Left renal cortex interstitium (tissue), 4 donors: ENCODE results near the gene EFHC2. TPM values are rescaled to one million over a fixed set of nuclear protein-coding genes. Genes with fewer than 3 reads are reported as not detected.

Experiments used
- DNase-seq, 4 donors: peaks; one replicate each; pipeline ENCODE4 v3.0.0-alpha.2; 2013; ENCODE audit warnings: low read depth in 4 of 4, low spot score in 2 of 4, missing footprints in 1 of 4
- polyA plus RNA-seq, 4 donors: library from polyadenylated mRNA; unstranded; fragments of 120-200 nt; gene quantifications; one replicate each; pipeline ENCODE4 v1.2.1, GENCODE V29; 2013; ENCODE audit not compliant: insufficient read length in 4 of 4

Gene EFHC2
- 10 to 100 TPM in 2 of 4 donors, 1 to 10 TPM in 2; 7.8 to 10.8 (median 9.1) TPM for polyA plus RNA-seq

GRCh38 chrX:44343412-44344141 is at the start of gene EFHC2:
Gene EFHC2 (minus strand): TSS chrX:44343672. CDS start chrX:44343588, 84 bp downstream.
- peak in 1 of 4 donors; percentile 21 for DNase-seq

- no peak for DNase-seq
Measured at GRCh38 chrX:44392767-44393166, 49.3 kb upstream of the EFHC2 start.

GRCh38 chrX:44384688-44385338 is 41.3 kb upstream of the EFHC2 start:
- DNase-seq: no peak

GRCh38 chrX:44382871-44383270 is 39.4 kb upstream of the EFHC2 start:
- DNase-seq: no peak

- no peak for DNase-seq
Measured at GRCh38 chrX:44352758-44353157, 9.3 kb upstream of the EFHC2 start.

GRCh38 chrX:44349561-44349960 is 6.1 kb upstream of the EFHC2 start:
- peak in 1 of 4 donors; percentile 16 for DNase-seq

- DNase-seq: no peak
Measured at GRCh38 chrX:44344687-44345086, 1.2 kb upstream of the EFHC2 start.

GRCh38 chrX:44344194-44344593 is 722 bp upstream of the EFHC2 start:
- no peak for DNase-seq

- DNase-seq: no peak
Measured at GRCh38 chrX:44342866-44343265, 606 bp downstream of the EFHC2 start.

GRCh38 chrX:44338361-44338760 is 5.1 kb downstream of the EFHC2 start:
- DNase-seq: no peak

- DNase-seq: no peak
Measured at GRCh38 chrX:44332437-44332836, 11.0 kb downstream of the EFHC2 start.

- no peak for DNase-seq
Measured at GRCh38 chrX:44330227-44330626, 13.2 kb downstream of the EFHC2 start.

- no peak for DNase-seq
Measured at GRCh38 chrX:44319550-44319949, 23.9 kb downstream of the EFHC2 start.

GRCh38 chrX:44317181-44317580 is 26.3 kb downstream of the EFHC2 start:
- no peak for DNase-seq

GRCh38 chrX:44314808-44315207 is 28.7 kb downstream of the EFHC2 start:
- no peak for DNase-seq

GRCh38 chrX:44314259-44314734 is 29.2 kb downstream of the EFHC2 start:
- no peak for DNase-seq

GRCh38 chrX:44312421-44312820 is 31.1 kb downstream of the EFHC2 start:
- DNase-seq: no peak

- DNase-seq: no peak
Measured at GRCh38 chrX:44310227-44310626, 33.2 kb downstream of the EFHC2 start.

- DNase-seq: no peak
Measured at GRCh38 chrX:44308869-44309268, 34.6 kb downstream of the EFHC2 start.

GRCh38 chrX:44306356-44306755 is 37.1 kb downstream of the EFHC2 start:
- no peak for DNase-seq

- no peak for DNase-seq
Measured at GRCh38 chrX:44305921-44306320, 37.6 kb downstream of the EFHC2 start.

GRCh38 chrX:44303119-44303518 is 40.4 kb downstream of the EFHC2 start:
- DNase-seq: no peak
